NT2/D1 (cell line): ENCODE data around the gene FAM216B.

Experiments used
- SUZ12 ChIP-seq: IDR thresholded peaks from 2 replicates; pipeline ENCODE4 v1.6.1; 2011; ENCODE audit not compliant: insufficient read length, insufficient read depth; ENCODE audit errors: extremely low read depth
- YY1 ChIP-seq: IDR thresholded peaks from 2 replicates; pipeline ENCODE4 v1.6.1; 2011; ENCODE audit not compliant: insufficient read length, insufficient read depth

DNA sequence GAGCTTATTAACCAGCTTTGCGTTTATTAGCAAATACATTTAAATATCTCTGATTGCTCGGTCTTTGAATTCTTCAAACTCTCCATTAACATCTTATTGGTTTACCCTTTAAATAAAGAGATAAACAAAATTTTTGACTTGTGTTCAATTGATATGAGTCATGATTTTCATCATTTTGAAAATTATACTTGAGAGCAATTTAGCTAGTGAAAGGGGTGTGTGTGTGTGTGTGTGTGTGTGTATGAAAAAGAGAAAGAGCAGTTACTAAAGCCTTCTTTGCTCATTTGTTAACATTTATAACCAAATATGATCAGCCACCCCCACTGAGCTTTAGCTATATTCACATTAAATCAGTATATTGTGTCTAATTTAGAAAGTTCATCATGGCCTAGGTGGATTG, 48.3 kb upstream of the FAM216B start:
- TF ChIP-seq YY1 (no peak), SUZ12 (no peak)
